OCI-LY1 (cell line): ENCODE results near the gene SZT2.

Experiments
- H2AFZ ChIP-seq: fragments of 200-600 bp; sonication (generic), shearing (Covaris generic); 2 replicates; pipeline ENCODE4 v1.6.0; 2014; ENCODE audit warnings: antibody characterized with exemption, mild to moderate bottlenecking, low read length
- H3F3A ChIP-seq: fragments of 200-600 bp; sonication (generic), shearing (Covaris generic); 2 replicates; pipeline ENCODE4 v1.6.0; 2014; ENCODE audit warnings: mild to moderate bottlenecking, antibody characterized with exemption, low read length, moderate library complexity; ENCODE audit not compliant: insufficient read depth
- H3K27ac ChIP-seq: fragments of 200-600 bp; sonication (generic); 2 replicates; pipeline ENCODE4 v1.5.1; 2014; ENCODE audit warnings: low read length, mixed run types, mild to moderate bottlenecking, low read depth; ENCODE audit not compliant: poor library complexity, severe bottlenecking
- H3K27me3 ChIP-seq: fragments of 200-600 bp; sonication (generic); 2 replicates; pipeline ENCODE4 v1.6.0; 2014; ENCODE audit warnings: antibody characterized with exemption, mild to moderate bottlenecking, low read length, moderate library complexity; ENCODE audit not compliant: insufficient read depth
- H3K36me3 ChIP-seq: fragments of 200-600 bp; sonication (generic); 2 replicates; pipeline ENCODE4 v1.6.1; 2014; ENCODE audit warnings: mild to moderate bottlenecking, antibody characterized with exemption, low read length, moderate library complexity, mixed read lengths; ENCODE audit not compliant: insufficient read depth
- H3K4me1 ChIP-seq: fragments of 200-600 bp; sonication (generic); 2 replicates; pipeline ENCODE4 v1.5.1; 2014; ENCODE audit warnings: mild to moderate bottlenecking, low read length, moderate library complexity; ENCODE audit not compliant: insufficient read depth, severe bottlenecking
- H3K4me2 ChIP-seq: fragments of 200-600 bp; sonication (generic), shearing (Covaris generic); 2 replicates; pipeline ENCODE4 v1.6.1; 2014; ENCODE audit warnings: low read length
- H3K4me3 ChIP-seq: fragments of 200-600 bp; sonication (generic); 2 replicates; pipeline ENCODE4 v1.5.1; 2014; ENCODE audit warnings: low read length, low read depth, mild to moderate bottlenecking, mixed read lengths; ENCODE audit not compliant: poor library complexity, severe bottlenecking
- H3K79me2 ChIP-seq: fragments of 200-600 bp; shearing (Covaris generic); 2 replicates; pipeline ENCODE4 v1.6.1; 2016; ENCODE audit warnings: mixed run types, low read length, mixed read lengths; ENCODE audit not compliant: insufficient read depth
- H3K9ac ChIP-seq: fragments of 200-600 bp; sonication (generic), shearing (Covaris generic); 2 replicates; pipeline ENCODE4 v1.6.1; 2014; ENCODE audit warnings: mild to moderate bottlenecking, low read length, mixed read lengths
- H3K9me2 ChIP-seq: fragments of 200-600 bp; sonication (generic), shearing (Covaris generic); 2 replicates; pipeline ENCODE4 v1.6.1; 2014; ENCODE audit warnings: low read depth, mild to moderate bottlenecking, low read length, mixed read lengths
- H3K9me3 ChIP-seq: fragments of 200-600 bp; shearing (Covaris generic); 2 replicates; pipeline ENCODE4 v1.6.1; 2014; ENCODE audit warnings: low read length, mixed read lengths
- H4K20me1 ChIP-seq: fragments of 200-600 bp; sonication (generic), shearing (Covaris generic); 2 replicates; pipeline ENCODE4 v1.6.0; 2016; ENCODE audit warnings: mild to moderate bottlenecking, low read length; ENCODE audit not compliant: insufficient read depth
- CTCF ChIP-seq: fragments of 200-600 bp; sonication (generic), shearing (Covaris generic); IDR thresholded peaks from 2 replicates; pipeline ENCODE4 v1.5.1; 2017; ENCODE audit warnings: mild to moderate bottlenecking, antibody characterized with exemption, low read length, moderate library complexity, mixed read lengths
- EZH2 ChIP-seq: fragments of 200-600 bp; sonication (generic), shearing (Covaris generic); IDR thresholded peaks from 2 replicates; pipeline ENCODE4 v1.8.0; 2017; ENCODE audit warnings: borderline replicate concordance, mixed run types, mild to moderate bottlenecking, antibody characterized with exemption, low read length, moderate library complexity, mixed read lengths

Gene SZT2

DNA sequence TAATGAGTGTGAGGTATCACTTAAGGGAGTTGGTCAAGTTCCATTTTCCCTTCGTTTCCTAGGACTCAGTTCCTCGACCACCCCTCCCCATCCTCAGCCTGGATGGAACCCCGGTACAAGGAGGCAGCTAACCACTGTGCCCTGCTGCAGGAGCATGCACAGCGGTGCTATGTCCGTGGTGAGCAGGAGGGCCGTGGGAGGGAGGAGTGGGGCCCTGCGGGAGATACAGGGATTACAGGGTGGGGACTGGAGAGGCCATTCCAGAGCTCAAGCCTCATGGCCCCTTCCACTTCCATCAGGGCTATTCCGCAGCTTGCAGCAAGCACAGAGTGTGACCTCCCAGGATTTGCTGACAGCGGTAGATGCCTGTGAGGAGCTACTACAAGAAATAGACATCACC is 38.2 kb downstream of the SZT2 start:
- H4K20me1 ChIP-seq, result no peaks in the 10 kb centered on the region
- H3K36me3 ChIP-seq, result peaks cover 86% of the 10 kb centered on the region
- H3K9me2 ChIP-seq, result no peaks in the 10 kb centered on the region
- no peaks in the 10 kb centered on the region for H3K79me2 ChIP-seq
- no peak overlapping the region for H3K4me3 ChIP-seq
- no peaks in the 10 kb centered on the region for H3K27me3 ChIP-seq
- H3K27ac ChIP-seq, result no peak overlapping the region
- H3K4me2 ChIP-seq, result no peak overlapping the region
- H2AFZ ChIP-seq, result no peak overlapping the region
- H3F3A ChIP-seq, result no peaks in the 10 kb centered on the region
- no peaks in the 10 kb centered on the region for H3K9me3 ChIP-seq
- no peak overlapping the region for H3K9ac ChIP-seq
- no peaks in the 10 kb centered on the region for H3K4me1 ChIP-seq
- TF ChIP-seq CTCF (no peak), EZH2 (no peak)

GRCh38 chr1:43430831-43431230 is 41.1 kb downstream of the SZT2 start:
- Histone ChIP-seq H4K20me1 (no peaks in the 10 kb centered on the region), H3K27ac (no peak overlapping the region), H3K9ac (no peak overlapping the region)

DNA sequence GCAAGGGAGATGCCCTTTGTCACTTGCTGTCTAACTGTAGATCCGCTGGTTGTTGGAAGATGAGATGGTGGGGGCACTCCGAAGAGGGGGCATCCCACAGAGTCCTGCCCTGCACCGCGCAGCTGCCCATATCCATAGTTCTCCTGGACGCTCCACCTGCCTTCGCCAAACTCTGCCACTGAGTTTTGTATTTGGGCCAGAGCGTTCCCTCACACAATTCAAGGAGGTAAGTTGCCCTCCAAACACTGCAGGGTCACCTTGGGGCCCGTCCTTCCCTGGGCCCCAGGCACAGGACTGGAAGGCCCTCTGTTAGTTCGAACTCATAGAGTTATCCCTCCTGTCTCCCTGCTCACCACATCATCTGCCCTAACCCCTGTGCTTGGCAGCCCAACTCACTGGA is 42.0 kb downstream of the SZT2 start:
- Histone ChIP-seq H3K9me2 (no peaks in the 10 kb centered on the region), H3K9me3 (no peaks in the 10 kb centered on the region), H3F3A (no peaks in the 10 kb centered on the region), H3K27me3 (no peaks in the 10 kb centered on the region), H3K9ac (no peak overlapping the region), H3K4me3 (no peak overlapping the region), H3K4me2 (no peak overlapping the region), H3K79me2 (no peaks in the 10 kb centered on the region), H2AFZ (no peak overlapping the region), H3K27ac (no peak overlapping the region), H3K4me1 (no peaks in the 10 kb centered on the region), H3K36me3 (peaks cover 81% of the 10 kb centered on the region), H4K20me1 (no peaks in the 10 kb centered on the region)
- TF ChIP-seq EZH2, result no peak
- no peak for TF ChIP-seq CTCF

More at GRCh38 chr1:43430831-43431230, 41.1 kb downstream of the SZT2 start:
- H3K4me1 ChIP-seq, result no peaks in the 10 kb centered on the region
- no peaks in the 10 kb centered on the region for H3F3A ChIP-seq
- no peaks in the 10 kb centered on the region for H3K79me2 ChIP-seq
- H2AFZ ChIP-seq, result no peak overlapping the region
- H3K36me3 ChIP-seq, result peaks cover 88% of the 10 kb centered on the region
- H3K4me3 ChIP-seq, result no peak overlapping the region
- no peaks in the 10 kb centered on the region for H3K9me2 ChIP-seq
- no peaks in the 10 kb centered on the region for H3K9me3 ChIP-seq
- H3K27me3 ChIP-seq, result no peaks in the 10 kb centered on the region
- H3K4me2 ChIP-seq, result no peak overlapping the region
- TF ChIP-seq EZH2, result no peak
- TF ChIP-seq CTCF, result no peak
